H9 (cell line): ENCODE measurements around the gene SLC7A6. TPM values are rescaled to one million over a fixed set of nuclear protein-coding genes. Genes with fewer than 3 reads are reported as not detected.

Experiments
- DNase-seq: peaks from one replicate; pipeline ENCODE4 v3.0.0-alpha.2; 2017
- H2AFZ ChIP-seq: one replicate; pipeline ENCODE4 v1.6.1; 2013; ENCODE audit warnings: mild to moderate bottlenecking, low read length, control low read depth, moderate library complexity
- H2AK5ac ChIP-seq: 2 replicates; pipeline ENCODE4 v1.6.1; 2013; ENCODE audit warnings: low read length, control low read depth, mixed read lengths; ENCODE audit not compliant: insufficient read length
- H2BK120ac ChIP-seq: one replicate; pipeline ENCODE4 v1.6.1; 2013; ENCODE audit warnings: low read depth, mild to moderate bottlenecking, low read length, control low read depth, inconsistent platforms; ENCODE audit not compliant: poor library complexity, severe bottlenecking
- H2BK12ac ChIP-seq: 2 replicates; pipeline ENCODE4 v1.6.1; 2013; ENCODE audit warnings: low read length, control low read depth, mixed read lengths, low read depth; ENCODE audit not compliant: insufficient read length
- H2BK15ac ChIP-seq: 2 replicates; pipeline ENCODE4 v1.6.1; 2013; ENCODE audit warnings: low read depth, low read length, control low read depth
- H2BK20ac ChIP-seq: one replicate; pipeline ENCODE4 v1.6.1; 2013; ENCODE audit warnings: low read depth, mild to moderate bottlenecking, low read length, control low read depth, inconsistent platforms; ENCODE audit not compliant: poor library complexity, severe bottlenecking
- H2BK5ac ChIP-seq: 2 replicates; pipeline ENCODE4 v1.6.1; 2013; ENCODE audit warnings: low read length, control low read depth, mixed read lengths; ENCODE audit not compliant: insufficient read length
- H3K14ac ChIP-seq: 2 replicates; pipeline ENCODE4 v1.6.1; 2013; ENCODE audit warnings: low read length, control low read depth; ENCODE audit not compliant: insufficient read depth
- H3K18ac ChIP-seq: 2 replicates; pipeline ENCODE4 v1.6.1; 2013; ENCODE audit warnings: low read depth, mild to moderate bottlenecking, mixed read lengths, low read length, control low read depth; ENCODE audit not compliant: insufficient read length
- H3K23ac ChIP-seq: 2 replicates; pipeline ENCODE4 v1.6.1; 2013; ENCODE audit warnings: low read length, control low read depth, mixed read lengths, low read depth; ENCODE audit not compliant: insufficient read length
- H3K23me2 ChIP-seq: 2 replicates; pipeline ENCODE4 v1.6.1; 2013; ENCODE audit warnings: low read depth, mild to moderate bottlenecking, mixed read lengths, low read length, control low read depth; ENCODE audit not compliant: insufficient read length, poor library complexity, severe bottlenecking
- H3K27ac ChIP-seq: 2 replicates; pipeline ENCODE4 v1.5.1; 2013; ENCODE audit warnings: low read length, control low read depth, mixed read lengths, low read depth; ENCODE audit not compliant: insufficient read length
- H3K27me3 ChIP-seq: 2 replicates; pipeline ENCODE4 v1.6.1; 2013; ENCODE audit warnings: low read length, control low read depth, inconsistent platforms; ENCODE audit not compliant: insufficient read depth
- H3K4ac ChIP-seq: 2 replicates; pipeline ENCODE4 v1.6.1; 2013; ENCODE audit warnings: low read depth, mild to moderate bottlenecking, control low read depth, inconsistent platforms, low read length, moderate library complexity
- H3K4me1 ChIP-seq: 2 replicates; pipeline ENCODE4 v1.6.1; 2013; ENCODE audit warnings: low read length, control low read depth, inconsistent platforms; ENCODE audit not compliant: insufficient read depth
- H3K4me2 ChIP-seq: 2 replicates; pipeline ENCODE4 v1.6.1; 2013; ENCODE audit warnings: low read length, control low read depth, mixed read lengths; ENCODE audit not compliant: insufficient read length, insufficient read depth
- H3K56ac ChIP-seq: 2 replicates; pipeline ENCODE4 v1.6.1; 2013; ENCODE audit warnings: low read depth, mild to moderate bottlenecking, mixed read lengths, low read length, control low read depth; ENCODE audit not compliant: insufficient read length
- H3K79me1 ChIP-seq: 2 replicates; pipeline ENCODE4 v1.6.1; 2013; ENCODE audit warnings: low read depth, mild to moderate bottlenecking, moderate library complexity, low read length, control low read depth, inconsistent platforms; ENCODE audit not compliant: insufficient read depth, poor library complexity, severe bottlenecking
- H3K79me2 ChIP-seq: 2 replicates; pipeline ENCODE4 v1.6.1; 2013; ENCODE audit warnings: low read length, control low read depth, inconsistent platforms; ENCODE audit not compliant: insufficient read depth
- H3K9ac ChIP-seq: 2 replicates; pipeline ENCODE4 v1.6.1; 2013; ENCODE audit warnings: low read length, control low read depth, mixed read lengths; ENCODE audit not compliant: insufficient read length; ENCODE audit errors: extremely low read depth
- H3K9me3 ChIP-seq: one replicate; pipeline ENCODE4 v1.6.1; 2013; ENCODE audit warnings: low read depth, low read length, inconsistent platforms; ENCODE audit not compliant: control insufficient read depth
- H3T11ph ChIP-seq: one replicate; pipeline ENCODE4 v1.6.1; 2013; ENCODE audit warnings: mild to moderate bottlenecking, low read length, control low read depth, inconsistent platforms
- H4K20me1 ChIP-seq: one replicate; pipeline ENCODE4 v1.6.1; 2013; ENCODE audit not compliant: control insufficient read depth, insufficient read length, insufficient read depth
- H4K5ac ChIP-seq: 2 replicates; pipeline ENCODE4 v1.6.1; 2013; ENCODE audit warnings: low read depth, mild to moderate bottlenecking, mixed read lengths, low read length, control low read depth; ENCODE audit not compliant: insufficient read length
- H4K8ac ChIP-seq: replicated peaks from 2 replicates; pipeline ENCODE4 v1.6.1; 2013; ENCODE audit warnings: low read length, control low read depth, mixed read lengths, low read depth; ENCODE audit not compliant: insufficient read length
- H4K91ac ChIP-seq: 2 replicates; pipeline ENCODE4 v1.6.1; 2013; ENCODE audit warnings: low read depth, mild to moderate bottlenecking, moderate library complexity, mixed read lengths, low read length, control low read depth; ENCODE audit not compliant: insufficient read length
- H3K27ac Mint-ChIP-seq, 3 experiments: 2 replicates in 2 of 3; 3 replicates in 1 of 3; pipeline ENCODE4 v1.8.0; 2020 to 2021; ENCODE audit warnings: mixed read lengths in 3 of 3, mild to moderate bottlenecking in 1 of 3, moderate library complexity in 1 of 3
- H3K27me3 Mint-ChIP-seq: 2 replicates; pipeline ENCODE4 v1.8.0; 2021; ENCODE audit warnings: low read depth, mild to moderate bottlenecking, moderate library complexity, mixed read lengths
- H3K36me3 Mint-ChIP-seq, 3 experiments: 2 replicates in 2 of 3; 3 replicates in 1 of 3; pipeline ENCODE4 v1.8.0; 2020 to 2021; ENCODE audit warnings: low read depth in 3 of 3, mixed read lengths in 3 of 3; ENCODE audit not compliant: insufficient read depth in 1 of 3
- H3K4me1 Mint-ChIP-seq, 2 experiments: 2 replicates each; pipeline ENCODE4 v1.8.0; 2020; ENCODE audit warnings: mixed read lengths in 2 of 2
- H3K4me3 Mint-ChIP-seq, 2 experiments: 2 replicates in 1 of 2; 3 replicates in 1 of 2; pipeline ENCODE4 v1.8.0; 2020 to 2021; ENCODE audit warnings: mild to moderate bottlenecking in 2 of 2, mixed read lengths in 2 of 2, moderate library complexity in 1 of 2
- H3K9me3 Mint-ChIP-seq, 2 experiments: 2 replicates in 1 of 2; 3 replicates in 1 of 2; pipeline ENCODE4 v1.8.0; 2020; ENCODE audit warnings: mild to moderate bottlenecking in 2 of 2, mixed read lengths in 2 of 2, moderate library complexity in 1 of 2
- CTCF ChIP-seq: fragments of 200-600 bp; sonication (generic); conservative IDR thresholded peaks from 3 replicates; pipeline ENCODE4 v1.8.0; 2021; ENCODE audit warnings: antibody characterized with exemption, mild to moderate bottlenecking
- WGBS: extraction: QIAGEN DNeasy Blood & Tissue Kit; methylation state at CpG from one replicate; pipeline ENCODE4 v1.1.7; 2013; ENCODE audit warnings: missing lambda C conversion rate, low lambda C conversion rate, mixed read lengths; ENCODE audit not compliant: insufficient read length; ENCODE audit errors: extremely low coverage; 5-methylcytosine and 5-hydroxymethylcytosine counted together
- total RNA-seq: library from RNA; stranded (reverse); gene quantifications from 2 replicates; pipeline ENCODE4 v1.2.1, GENCODE V29; 2021

SLC7A6 gene
- total RNA-seq, 1 experiment from 2014 or later: 21.1 TPM

GRCh38 chr16:68283801-68284598 lies 19.7 kb downstream of the SLC7A6 start:
- no peak for TF ChIP-seq CTCF
- DNase-seq: no peak
- H3K18ac ChIP-seq: no peak overlapping the region
- peaks cover 2% of the 10 kb centered on the region for H4K20me1 ChIP-seq
- H3K56ac ChIP-seq: no peak overlapping the region
- no peak overlapping the region for H2BK20ac ChIP-seq
- H2BK15ac ChIP-seq: no peak overlapping the region
- no peak overlapping the region for H3K27ac ChIP-seq
- H3K79me1 ChIP-seq: no peaks in the 10 kb centered on the region
- no peaks in the 10 kb centered on the region for H3K79me2 ChIP-seq
- peaks cover 0 to 2% of the 10 kb centered on the region in 2 experiments; a peak in 1 of 4 replicates for H3K4me1 Mint-ChIP-seq
- no peak overlapping the region for H2BK12ac ChIP-seq
- H3K27ac Mint-ChIP-seq: peak overlapping the region; percentile 20 to 45 (median 31); a peak in 5 of 7 replicates
- no peak overlapping the region for H2AFZ ChIP-seq
- no peak overlapping the region for H2BK5ac ChIP-seq
- no peak overlapping the region for H3K9ac ChIP-seq
- H3K23ac ChIP-seq: no peak overlapping the region
- H4K8ac ChIP-seq: no peak overlapping the region
- no peak overlapping the region for H2AK5ac ChIP-seq
- no CpG with 5 or more reads among the region's 9 CpGs for WGBS
- H3K4me1 ChIP-seq: no peaks in the 10 kb centered on the region
- no peaks in the 10 kb centered on the region for H3K23me2 ChIP-seq
- H2BK120ac ChIP-seq: no peak overlapping the region
- H3K4me3 Mint-ChIP-seq: no peak overlapping the region
- H3K4ac ChIP-seq: no peak overlapping the region
- H3K36me3 Mint-ChIP-seq: peaks cover 9 to 36% (median 14%) of the 10 kb centered on the region in 3 experiments; a peak in 5 of 7 replicates
- H3K27me3 ChIP-seq: no peaks in the 10 kb centered on the region
- no peak overlapping the region for H3K4me2 ChIP-seq
- no peaks in the 10 kb centered on the region for H3K9me3 ChIP-seq
- H3K9me3 Mint-ChIP-seq: no peaks in the 10 kb centered on the region
- no peak overlapping the region for H3T11ph ChIP-seq
- no peak overlapping the region for H3K14ac ChIP-seq
- no peak overlapping the region for H4K91ac ChIP-seq
- no peak overlapping the region for H4K5ac ChIP-seq
- no peaks in the 10 kb centered on the region for H3K27me3 Mint-ChIP-seq
